ENCODE data around the gene TXNDC5. TPM values are rescaled to one million over a fixed set of nuclear protein-coding genes. Genes with fewer than 3 reads are reported as not detected.

TXNDC5 gene
- total and polyA plus RNA-seq, 2 of the 13 experiments (the other 11 are each of a cell fraction or from before 2014, with no cell fraction given): 287 to 578 TPM

GRCh38 chr6:7910654-7911344, at the start of gene TXNDC5 (continued):
- TF ChIP-seq YY1 (IDR thresholded peaks at IDR 0.05; ENCODE audit: insufficient read depth, insufficient replicate concordance, low read depth, low read length): peak; percentile 67
- no peak for TF ChIP-seq PCBP2 (optimal IDR thresholded peaks at IDR 0.05; ENCODE audit: low read depth, low read length, poor library complexity, severe bottlenecking)
- TF ChIP-seq NFYC (CRISPR knock-in tag; IDR thresholded peaks at IDR 0.05): 0 out of 2 replicates have a peak, but pooled peaks have one; percentile 14
- no peak for TF ChIP-seq ZNF253 (CRISPR knock-in tag; IDR thresholded peaks at IDR 0.05; ENCODE audit: borderline replicate concordance)
- 0 out of 2 replicates have a peak, but pooled peaks have one; percentile 24 for TF ChIP-seq MEF2D (CRISPR knock-in tag; IDR thresholded peaks at IDR 0.05)
- peak; percentile 69; the same call in 1 of the 2 replicates for TF ChIP-seq ZNF564 (CRISPR knock-in tag; IDR thresholded peaks at IDR 0.05)
- TF ChIP-seq ZNF670 (CRISPR knock-in tag; IDR thresholded peaks at IDR 0.05; ENCODE audit: borderline replicate concordance): no peak
- peak; percentile 28; the same call in 1 of the 2 replicates for TF ChIP-seq ZNF225 (CRISPR knock-in tag; IDR thresholded peaks at IDR 0.05)
- TF ChIP-seq ZNF280D (CRISPR knock-in tag; IDR thresholded peaks at IDR 0.05): no peak
- TF ChIP-seq ZMYM3 (CRISPR knock-in tag; IDR thresholded peaks at IDR 0.05): no peak
- TF ChIP-seq ZNF207 (IDR thresholded peaks at IDR 0.05; ENCODE audit: borderline replicate concordance): no peak
- TF ChIP-seq AGO2 (optimal IDR thresholded peaks at IDR 0.05; ENCODE audit: low read depth, low read length): peak; percentile 30
- no peak for TF ChIP-seq ZNF326 (CRISPR knock-in tag; IDR thresholded peaks at IDR 0.05; ENCODE audit: borderline replicate concordance)
- TF ChIP-seq ZNF746 (CRISPR knock-in tag; IDR thresholded peaks at IDR 0.05): no peak
- no peak for TF ChIP-seq TOE1 (CRISPR knock-in tag; IDR thresholded peaks at IDR 0.05)
- TF ChIP-seq SALL1 (CRISPR knock-in tag; IDR thresholded peaks at IDR 0.05): peak; percentile 72
- TF ChIP-seq ZNF17 (CRISPR knock-in tag; IDR thresholded peaks at IDR 0.05): no peak
- TF ChIP-seq NR2C2 (CRISPR knock-in tag; IDR thresholded peaks at IDR 0.05; ENCODE audit: borderline replicate concordance): no peak
- TF ChIP-seq, protein P1, sequence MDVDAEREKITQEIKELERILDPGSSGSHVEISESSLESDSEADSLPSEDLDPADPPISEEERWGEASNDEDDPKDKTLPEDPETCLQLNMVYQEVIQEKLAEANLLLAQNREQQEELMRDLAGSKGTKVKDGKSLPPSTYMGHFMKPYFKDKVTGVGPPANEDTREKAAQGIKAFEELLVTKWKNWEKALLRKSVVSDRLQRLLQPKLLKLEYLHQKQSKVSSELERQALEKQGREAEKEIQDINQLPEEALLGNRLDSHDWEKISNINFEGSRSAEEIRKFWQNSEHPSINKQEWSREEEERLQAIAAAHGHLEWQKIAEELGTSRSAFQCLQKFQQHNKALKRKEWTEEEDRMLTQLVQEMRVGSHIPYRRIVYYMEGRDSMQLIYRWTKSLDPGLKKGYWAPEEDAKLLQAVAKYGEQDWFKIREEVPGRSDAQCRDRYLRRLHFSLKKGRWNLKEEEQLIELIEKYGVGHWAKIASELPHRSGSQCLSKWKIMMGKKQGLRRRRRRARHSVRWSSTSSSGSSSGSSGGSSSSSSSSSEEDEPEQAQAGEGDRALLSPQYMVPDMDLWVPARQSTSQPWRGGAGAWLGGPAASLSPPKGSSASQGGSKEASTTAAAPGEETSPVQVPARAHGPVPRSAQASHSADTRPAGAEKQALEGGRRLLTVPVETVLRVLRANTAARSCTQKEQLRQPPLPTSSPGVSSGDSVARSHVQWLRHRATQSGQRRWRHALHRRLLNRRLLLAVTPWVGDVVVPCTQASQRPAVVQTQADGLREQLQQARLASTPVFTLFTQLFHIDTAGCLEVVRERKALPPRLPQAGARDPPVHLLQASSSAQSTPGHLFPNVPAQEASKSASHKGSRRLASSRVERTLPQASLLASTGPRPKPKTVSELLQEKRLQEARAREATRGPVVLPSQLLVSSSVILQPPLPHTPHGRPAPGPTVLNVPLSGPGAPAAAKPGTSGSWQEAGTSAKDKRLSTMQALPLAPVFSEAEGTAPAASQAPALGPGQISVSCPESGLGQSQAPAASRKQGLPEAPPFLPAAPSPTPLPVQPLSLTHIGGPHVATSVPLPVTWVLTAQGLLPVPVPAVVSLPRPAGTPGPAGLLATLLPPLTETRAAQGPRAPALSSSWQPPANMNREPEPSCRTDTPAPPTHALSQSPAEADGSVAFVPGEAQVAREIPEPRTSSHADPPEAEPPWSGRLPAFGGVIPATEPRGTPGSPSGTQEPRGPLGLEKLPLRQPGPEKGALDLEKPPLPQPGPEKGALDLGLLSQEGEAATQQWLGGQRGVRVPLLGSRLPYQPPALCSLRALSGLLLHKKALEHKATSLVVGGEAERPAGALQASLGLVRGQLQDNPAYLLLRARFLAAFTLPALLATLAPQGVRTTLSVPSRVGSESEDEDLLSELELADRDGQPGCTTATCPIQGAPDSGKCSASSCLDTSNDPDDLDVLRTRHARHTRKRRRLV (CRISPR knock-in tag; IDR thresholded peaks at IDR 0.05): no peak

Data from HepG2 (cell line).